ENCODE data around the gene MGAT4C.

- no peak for TF ChIP-seq CTCF (IDR thresholded peaks at IDR 0.05; ENCODE audit: insufficient read depth, low read depth, low read length)
- no peak for TF ChIP-seq EZH2 (IDR thresholded peaks at IDR 0.05; ENCODE audit: insufficient read depth, low read length)
These were observed 101.6 kb downstream of the MGAT4C start for GRCh38 chr12:86154620-86155019.

Data from astrocyte (in vitro differentiated cells and primary cell).